Activated CD8-positive, alpha-beta memory T cell treated with anti-CD3 and anti-CD28 coated beads, Interleukin-2, amount 50 U/mL, for 1 hour (primary cell): ENCODE data around the gene KIF22.
A peak's percentile ranks its signal among the peaks of the same experiment; 100 is the strongest.

Experiments used
- DNase-seq: peaks from one replicate; pipeline ENCODE4 v3.0.0-alpha.2; 2020; ENCODE audit errors: extremely low read depth

Gene KIF22

GRCh38 chr16:29840240-29840639, 49.7 kb downstream of the KIF22 start:
- DNase-seq = no peak

GRCh38 chr16:29841631-29842030, 51.1 kb downstream of the KIF22 start:
- DNase-seq = no peak

GRCh38 chr16:29842732-29843346, 52.3 kb downstream of the KIF22 start:
- DNase-seq = no peak

- DNase-seq = no peak
These were observed 53.4 kb downstream of the KIF22 start for GRCh38 chr16:29843931-29844330.

- no peak for DNase-seq
These were observed 54.2 kb downstream of the KIF22 start for GRCh38 chr16:29844575-29845331.

- no peak for DNase-seq
These were observed 55.1 kb downstream of the KIF22 start for GRCh38 chr16:29845656-29846055.

- peak; percentile 48 for DNase-seq
These were observed 58.1 kb downstream of the KIF22 start for GRCh38 chr16:29848420-29849297.

GRCh38 chr16:29849505-29849904, 59.0 kb downstream of the KIF22 start:
- no peak for DNase-seq

GRCh38 chr16:29850998-29851397, 60.4 kb downstream of the KIF22 start:
- no peak for DNase-seq

GRCh38 chr16:29852654-29853053, 62.1 kb downstream of the KIF22 start:
- DNase-seq = no peak

- no peak for DNase-seq
These were observed 64.1 kb downstream of the KIF22 start for GRCh38 chr16:29854520-29855100.
